HepG2 (cell line): ENCODE data around the gene FKBP5. TPM values are rescaled to one million over a fixed set of nuclear protein-coding genes. Genes with fewer than 3 reads are reported as not detected.

ENCODE experiments used
- BCLAF1 ChIP-seq: fragments of 450-650 bp; IDR thresholded peaks from 2 replicates; pipeline ENCODE4 v1.6.1; 2017; ENCODE audit warnings: mild to moderate bottlenecking
- BRF2 ChIP-seq: sonication (generic); formaldehyde crosslinking; IDR thresholded peaks from 2 replicates; pipeline ENCODE4 v1.8.1; 2022; ENCODE audit warnings: mild to moderate bottlenecking, missing genetic modification reagents
- GPBP1L1 ChIP-seq: sonication (generic); formaldehyde crosslinking; IDR thresholded peaks from 2 replicates; pipeline ENCODE4 v1.5.0; 2020; ENCODE audit warnings: mild to moderate bottlenecking, missing genetic modification reagents
- HMGXB4 ChIP-seq, 2 experiments: sonication (generic) in 1 of 2; formaldehyde crosslinking in 1 of 2; IDR thresholded peaks; 2 replicates each; pipeline versions ENCODE4 v1.4.0 to v1.6.1; 2018 to 2020; ENCODE audit warnings: missing genetic modification reagents in 2 of 2, borderline replicate concordance in 1 of 2, low read depth in 1 of 2, mild to moderate bottlenecking in 1 of 2, missing biosample characterization in 1 of 2
- PAF1 ChIP-seq: IDR thresholded peaks from 2 replicates; pipeline ENCODE4 v1.6.1; 2016; ENCODE audit warnings: missing genetic modification reagents, missing compliant biosample characterization
- RNF2 ChIP-seq: fragments of 450-650 bp; conservative IDR thresholded peaks from 2 replicates; pipeline ENCODE4 v1.6.1; 2016; ENCODE audit warnings: low read depth
- ZBTB8A ChIP-seq: sonication (generic); formaldehyde crosslinking; IDR thresholded peaks from 2 replicates; pipeline ENCODE4 v1.4.0; 2020; ENCODE audit warnings: mild to moderate bottlenecking, low read depth, missing genetic modification reagents, borderline replicate concordance
- ZNF101 ChIP-seq: sonication (generic); formaldehyde crosslinking; IDR thresholded peaks from 2 replicates; pipeline ENCODE4 v1.4.0; 2020; ENCODE audit warnings: mild to moderate bottlenecking, low read depth, missing genetic modification reagents, borderline replicate concordance
- ZNF407 ChIP-seq: sonication (generic); formaldehyde crosslinking; IDR thresholded peaks from one replicate; pipeline ENCODE4 v1.5.1; 2020; ENCODE audit warnings: mild to moderate bottlenecking, missing genetic modification reagents; ENCODE audit errors: not compliant biosample characterization
- ZNF557 ChIP-seq: sonication (generic); formaldehyde crosslinking; IDR thresholded peaks from 2 replicates; pipeline ENCODE4 v1.4.0; 2020; ENCODE audit warnings: missing genetic modification reagents
- ZNF672 ChIP-seq: sonication (generic); formaldehyde crosslinking; IDR thresholded peaks from 2 replicates; pipeline ENCODE4 v1.8.1; 2022; ENCODE audit warnings: missing genetic modification reagents
- polyA plus RNA-seq, 8 experiments: library from polyadenylated mRNA; depleted of rRNA in 3 of 8; stranded (reverse) in 7 of 8; unstranded in 1 of 8; fragments of >200 nt; fragmentation: Illumina TruSeq in 4 of 8; extraction: Trizol in 4 of 8; gene quantifications; 2 replicates each; pipeline versions ENCODE4 v1.2.1 to v1.2.3, GENCODE V29; 2011 to 2016; ENCODE audit warnings: low read depth in 4 of 8, missing spikeins in 1 of 8, mixed read lengths in 1 of 8; ENCODE audit not compliant: insufficient read depth in 1 of 8
- total RNA-seq, 5 experiments: library from RNA; depleted of rRNA; stranded (reverse); fragments of >200 nt; fragmentation: Illumina TruSeq; extraction: Trizol; gene quantifications; 2 replicates each; pipeline ENCODE4 v1.2.3, GENCODE V29; 2016; ENCODE audit warnings: low read depth in 1 of 5

The FKBP5 gene
- total and polyA plus RNA-seq, 2 of the 13 experiments (the other 11 are each of a cell fraction or from before 2014, with no cell fraction given), result 8.0 to 17.4 TPM

GRCh38 chr6:35687658-35688604, 784 bp downstream of the FKBP5 start (continued):
- TF ChIP-seq ZNF407 (peak; percentile 58), BCLAF1 (no peak), ZNF672 (no peak), RNF2 (no peak), ZBTB8A (CRISPR knock-in tag) (no peak), GPBP1L1 (no peak), BRF2 (CRISPR knock-in tag) (0 out of 2 replicates have a peak, but pooled peaks have one; percentile 33), ZNF101 (CRISPR knock-in tag) (no peak), ZNF557 (CRISPR knock-in tag) (no peak), HMGXB4 (CRISPR knock-in tag; IDR thresholded peaks at IDR 0.05; ENCODE audit: borderline replicate concordance in 1 of 2, low read depth in 1 of 2) (peak in 1 of 2 experiments; percentile 74; a peak in 2 of 4 replicates), PAF1 (CRISPR knock-in tag) (no peak)
